GM21737 (cell line): ENCODE data around the gene HADH.
"Not testable (repeated sequence)": the region's sequence is repeated elsewhere in the genome, so short reads cannot be mapped to it uniquely, and the experiment has no call there.

Experiments
- ATAC-seq: cut with Tn5 transposase; IDR thresholded peaks from one replicate; pipeline ENCODE4 v1.9.1; 2021; ENCODE audit warnings: mild to moderate bottlenecking, moderate library complexity; ENCODE audit not compliant: unreplicated experiment

HADH gene

DNA sequence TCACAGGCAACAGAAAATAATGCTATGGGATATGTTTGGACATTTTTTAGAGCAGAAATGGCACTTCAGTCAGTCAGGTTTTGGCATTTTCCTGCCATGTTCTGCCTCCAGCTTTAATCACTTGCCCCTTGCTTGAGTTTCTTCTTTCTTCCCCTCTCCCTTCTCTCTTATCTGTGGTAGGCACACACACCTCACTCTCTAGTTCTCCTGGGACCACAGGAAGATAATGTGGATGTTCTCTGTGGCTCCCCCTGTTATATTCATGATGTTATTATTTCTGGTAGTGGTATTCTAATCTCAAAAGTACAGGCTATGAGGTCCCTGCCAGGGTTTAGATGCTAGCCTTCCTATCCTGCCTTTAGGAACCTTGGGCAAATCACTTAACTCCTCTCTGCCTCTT is 5.2 kb downstream of the HADH start:
- ATAC-seq, result no peak

- ATAC-seq, result no peak
Measured at GRCh38 chr4:107996949-107997788, 7.5 kb downstream of the HADH start.

DNA sequence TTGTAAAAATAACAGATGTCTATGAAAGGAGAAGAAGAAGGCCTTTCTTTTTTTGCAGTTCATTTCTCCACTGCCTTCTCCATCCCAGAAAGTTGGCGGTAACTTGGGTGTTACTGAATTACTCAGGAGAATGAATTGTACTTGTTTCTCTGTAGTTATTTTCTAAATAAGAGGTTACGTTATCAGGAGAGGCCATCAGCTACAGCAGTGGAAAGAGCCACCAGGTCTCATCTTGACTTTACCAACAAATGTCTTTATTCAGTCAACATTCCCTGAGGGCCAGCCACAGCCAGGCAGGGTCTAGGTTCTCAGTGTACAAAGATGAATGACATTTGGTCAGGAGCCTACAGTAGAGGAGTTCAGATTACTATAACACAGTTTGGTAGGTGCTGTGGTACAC is 8.1 kb downstream of the HADH start:
- no peak for ATAC-seq

GRCh38 chr4:107999932-108000539 is 10.3 kb downstream of the HADH start:
- no peak for ATAC-seq

GRCh38 chr4:108001540-108002135 is 11.9 kb downstream of the HADH start:
- no peak for ATAC-seq

DNA sequence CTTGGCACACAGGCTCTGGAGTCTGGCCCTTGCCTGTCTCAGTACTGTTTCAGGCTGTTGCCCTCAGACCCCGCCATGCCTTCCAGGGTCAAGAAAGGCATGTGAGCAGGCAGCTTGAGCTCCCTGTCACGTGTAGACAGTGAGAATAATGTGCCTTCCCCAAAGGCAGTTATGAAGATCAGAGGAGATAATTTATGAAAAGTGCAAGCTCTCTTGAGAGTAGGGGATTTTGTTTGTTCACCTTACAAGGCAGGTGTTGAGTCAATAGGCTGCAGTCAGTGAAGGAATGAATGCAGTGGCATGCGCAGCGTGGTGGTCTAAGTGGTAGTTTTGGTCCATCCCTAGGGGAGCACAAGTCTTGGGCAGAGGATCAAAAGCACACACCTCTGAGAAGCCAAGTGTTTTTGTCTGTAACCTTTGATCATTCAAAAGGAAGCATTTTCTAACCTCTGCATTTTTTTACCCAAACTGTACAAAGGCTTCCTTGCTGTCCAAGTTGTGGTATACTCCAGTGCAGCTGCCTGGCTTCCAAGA is 14.4 kb downstream of the HADH start:
- ATAC-seq, result no peak

DNA sequence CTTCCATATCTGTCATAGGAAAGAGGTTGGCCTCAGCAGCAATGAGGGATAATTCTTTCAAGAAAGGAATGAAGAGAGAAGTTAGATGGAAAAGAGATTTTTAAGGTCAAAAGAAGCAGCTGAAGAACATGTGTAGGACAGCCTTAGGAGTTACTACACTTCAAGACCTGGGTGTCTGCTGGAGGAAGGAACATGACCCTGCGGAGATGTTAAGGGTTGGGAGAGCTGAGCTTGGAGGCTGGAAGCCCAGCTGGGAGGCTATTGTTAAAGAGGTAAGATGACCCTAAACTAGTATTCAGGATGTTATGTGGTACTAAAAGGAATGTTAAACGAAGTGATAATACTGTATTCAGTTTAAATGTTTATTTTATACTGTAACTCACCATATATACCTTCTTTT is 15.0 kb downstream of the HADH start:
- no peak for ATAC-seq

DNA sequence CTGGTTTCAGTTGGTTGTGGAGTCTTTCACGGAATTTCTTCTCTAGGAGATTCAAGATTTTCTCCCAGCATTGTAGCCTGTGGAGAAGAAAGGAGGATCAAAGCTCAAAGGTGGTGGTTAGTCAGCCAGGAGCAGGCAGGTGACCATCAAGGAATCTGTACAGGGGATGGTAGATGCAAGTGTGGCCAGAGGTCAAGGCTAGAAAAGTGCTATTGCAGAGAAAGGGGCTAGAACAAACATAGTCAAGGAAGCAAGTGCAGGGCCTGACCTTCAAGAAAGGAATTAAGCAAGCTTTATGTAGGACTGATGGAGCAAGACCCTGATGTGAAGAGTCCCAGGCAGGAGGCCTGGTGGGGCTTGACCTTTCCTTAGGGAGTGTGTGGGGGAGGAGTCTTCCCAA is 16.1 kb downstream of the HADH start:
- ATAC-seq, result no peak

- ATAC-seq, result no peak
Measured at GRCh38 chr4:108006361-108006760, 16.7 kb downstream of the HADH start.

- ATAC-seq, result no peak
Measured at GRCh38 chr4:108007984-108008383, 18.3 kb downstream of the HADH start.

- ATAC-seq, result no peak
Measured at GRCh38 chr4:108008721-108009120, 19.0 kb downstream of the HADH start.

DNA sequence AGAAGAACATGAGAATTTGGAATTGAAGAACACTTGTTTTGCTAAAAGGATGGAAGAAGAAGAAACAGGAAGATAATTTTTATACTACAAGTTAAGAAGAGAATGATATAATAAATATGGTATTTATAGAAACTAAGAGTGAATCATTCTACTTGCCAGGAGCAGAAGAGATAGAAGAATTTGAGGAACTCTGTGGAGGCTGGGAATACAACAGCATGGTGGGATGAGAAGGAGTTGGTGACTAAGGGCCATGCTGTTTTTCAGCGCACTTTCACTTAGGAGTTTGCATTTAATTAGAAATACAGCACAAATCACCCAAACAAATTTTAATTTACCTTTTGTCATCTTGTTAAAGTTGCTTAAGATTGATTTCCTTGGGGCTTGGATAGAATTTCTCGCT is 20.5 kb downstream of the HADH start:
- no peak for ATAC-seq

- ATAC-seq, result not testable (repeated sequence)
Measured at GRCh38 chr4:108012382-108012781, 22.7 kb downstream of the HADH start.

- ATAC-seq, result no peak
Measured at GRCh38 chr4:108013327-108013726, 23.6 kb downstream of the HADH start.

DNA sequence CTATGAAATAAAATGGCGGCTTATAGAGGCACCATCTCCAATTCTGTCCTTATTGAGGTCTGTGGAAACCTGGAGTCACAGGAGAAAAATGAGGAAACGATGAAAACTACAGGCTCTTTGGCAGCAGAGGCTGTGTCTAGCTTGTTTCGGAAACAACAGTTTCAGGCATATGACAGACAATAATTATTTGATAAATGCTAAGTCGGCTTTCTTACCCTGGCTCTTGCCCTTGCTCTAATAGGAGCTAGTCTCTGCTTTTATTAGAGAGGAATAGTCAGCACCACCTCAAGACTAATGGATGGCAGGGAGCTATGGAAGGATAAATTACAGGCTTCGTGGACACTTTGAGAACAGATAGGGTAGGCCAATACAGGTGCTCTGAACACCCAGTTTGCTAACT is 24.3 kb downstream of the HADH start:
- no peak for ATAC-seq

- peak; percentile 67 for ATAC-seq
Measured at GRCh38 chr4:108018040-108018883, 28.6 kb downstream of the HADH start.

GRCh38 chr4:108018884-108019187 is 29.1 kb downstream of the HADH start:
- no peak for ATAC-seq

DNA sequence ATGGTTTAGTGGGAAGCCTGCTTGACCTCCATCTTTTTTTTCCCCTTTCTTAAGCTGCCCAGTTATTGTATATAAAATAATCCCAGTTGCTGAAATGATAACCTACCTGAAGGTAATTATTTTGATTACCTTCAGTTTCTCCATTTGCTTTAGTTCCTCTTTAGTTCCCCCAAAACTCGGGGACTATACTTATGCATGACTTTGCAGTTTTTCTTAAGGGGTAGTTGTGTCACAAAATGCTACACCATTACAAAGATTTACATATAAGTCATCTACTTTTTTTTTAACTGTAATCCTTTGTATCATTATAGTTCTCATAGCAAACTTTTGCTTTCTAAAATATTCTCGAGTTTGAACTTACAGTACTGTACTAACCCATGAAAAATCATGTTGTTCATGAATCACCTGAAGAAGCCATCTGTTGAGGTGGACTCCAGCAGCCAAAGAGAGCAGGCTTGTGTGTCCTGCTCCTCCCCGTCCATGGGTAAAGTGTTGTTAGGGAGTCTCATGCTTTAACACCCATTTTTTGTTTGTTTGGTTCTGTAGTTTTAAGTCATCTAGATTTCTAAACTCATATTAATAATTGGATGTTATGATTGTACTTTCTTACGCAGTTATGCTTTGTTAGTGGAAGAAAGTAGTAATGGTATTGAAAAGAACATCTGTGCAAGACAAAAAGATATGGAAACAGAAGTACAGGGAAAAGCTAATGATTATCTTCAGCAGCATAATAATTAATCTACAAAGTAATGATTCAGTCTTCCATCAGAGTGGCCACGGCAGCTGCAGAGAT is 34.6 kb downstream of the HADH start:
- ATAC-seq, result no peak

- ATAC-seq, result no peak
Measured at GRCh38 chr4:108024878-108025165, 35.1 kb downstream of the HADH start.

DNA sequence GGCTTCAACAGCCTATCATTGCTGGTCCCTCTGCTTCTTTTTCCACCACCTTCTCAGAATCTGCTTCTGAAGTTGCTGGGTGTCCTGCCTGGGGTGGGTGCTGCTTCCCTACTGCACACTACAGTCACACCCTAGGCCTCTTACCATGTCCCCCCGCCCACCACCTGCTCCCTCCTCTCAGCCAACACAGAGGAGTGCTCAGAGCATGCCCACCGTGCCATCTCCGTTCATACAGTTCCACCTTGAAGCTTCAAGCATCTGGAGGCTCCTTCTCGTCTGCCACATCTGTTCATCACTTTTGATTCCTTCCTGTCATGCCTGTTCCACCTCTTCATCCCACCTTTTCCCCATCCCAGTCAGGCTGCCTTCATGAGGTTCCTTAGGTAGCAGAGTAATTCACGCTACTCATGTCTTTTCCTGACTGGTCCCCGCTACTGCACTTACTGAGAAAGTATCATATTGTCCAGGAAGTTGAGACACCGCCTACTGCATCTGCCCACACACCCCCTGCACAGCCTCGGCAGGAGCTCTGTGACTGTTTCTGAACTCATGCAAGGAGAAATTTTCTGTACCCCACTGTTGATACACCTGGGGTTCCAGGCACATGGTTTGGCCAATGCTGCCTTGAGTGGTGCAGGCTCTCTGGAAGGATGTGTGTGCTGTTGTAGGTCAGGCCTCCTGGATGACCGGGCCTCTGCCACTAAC is 39.5 kb downstream of the HADH start:
- ATAC-seq, result no peak
